ENCODE measurements around the gene NFKB1. TPM values are rescaled to one million over a fixed set of nuclear protein-coding genes. Genes with fewer than 3 reads are reported as not detected.
"Not testable (repeated sequence)": the region's sequence is repeated elsewhere in the genome, so short reads cannot be mapped to it uniquely, and the experiment has no call there.

The NFKB1 gene
- total RNA-seq, 1 donor = 35.0 TPM

DNA sequence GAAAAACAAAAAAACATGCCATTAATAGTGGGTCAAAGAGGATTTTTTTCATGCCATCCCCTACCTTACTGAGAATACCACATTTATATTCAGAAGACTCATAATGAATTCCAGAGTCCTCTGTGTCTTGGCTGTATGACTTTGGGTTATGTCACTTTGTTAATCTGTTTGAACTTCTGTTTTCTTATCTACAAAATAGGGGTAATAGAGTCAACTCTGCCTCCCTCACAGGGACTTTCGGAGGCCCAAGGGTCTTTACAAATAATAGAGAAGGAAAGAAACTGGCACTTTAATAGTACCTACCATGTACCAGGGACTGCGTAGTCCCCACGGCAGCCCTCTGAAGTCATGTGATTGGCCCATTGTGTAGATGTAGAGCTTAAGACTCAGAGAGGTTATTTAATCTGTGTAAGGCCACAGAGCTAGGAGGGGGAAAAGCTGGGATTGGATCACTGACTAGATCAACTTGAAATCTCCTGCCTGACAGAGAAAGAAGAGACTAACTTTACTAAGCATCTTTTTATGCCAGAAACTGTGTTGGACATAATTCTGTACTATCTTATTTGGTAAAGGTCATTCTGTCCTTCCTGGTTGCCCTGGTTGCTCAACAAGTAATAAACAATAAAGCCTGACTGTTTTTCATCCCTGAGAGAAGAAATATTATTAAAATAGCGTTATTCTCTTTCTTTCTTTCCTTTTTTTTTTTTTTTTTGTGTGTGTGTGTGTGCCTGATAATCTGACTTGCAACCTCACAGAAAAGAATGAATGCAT, 59.6 kb downstream of the NFKB1 start:
- peak in 1 of 3 donors; percentile 35 for DNase-seq (ENCODE audit: low read depth in 2 of 3, low spot score in 2 of 3)

DNA sequence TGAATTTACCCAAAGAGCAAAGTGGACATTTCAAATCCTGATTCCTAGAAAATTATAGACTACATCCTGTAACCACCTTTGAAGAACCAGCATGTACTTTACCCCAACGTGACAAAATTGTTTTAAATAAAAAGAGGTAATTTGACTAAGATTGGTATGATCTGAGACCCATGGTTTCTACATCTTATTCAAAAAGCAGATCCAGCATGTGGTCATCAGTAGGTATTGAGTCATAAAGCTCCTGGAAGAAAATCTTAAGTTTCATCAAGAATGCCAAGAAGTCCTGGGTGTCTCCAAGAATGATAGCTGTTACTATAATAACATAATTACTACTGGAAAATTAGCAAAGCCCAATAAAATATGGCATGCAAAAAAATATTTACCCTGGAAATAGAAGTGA, 61.8 kb downstream of the NFKB1 start:
- no peak for DNase-seq (ENCODE audit: low read depth in 2 of 3, low spot score in 2 of 3)

GRCh38 chr4:102564399-102565059, 63.4 kb downstream of the NFKB1 start:
- peak in 2 of 3 donors; percentile 19 to 47 for DNase-seq (ENCODE audit: low read depth in 2 of 3, low spot score in 2 of 3)

- no peak for DNase-seq (ENCODE audit: low read depth in 2 of 3, low spot score in 2 of 3)
Observed at GRCh38 chr4:102565696-102566095, 64.5 kb downstream of the NFKB1 start.

DNA sequence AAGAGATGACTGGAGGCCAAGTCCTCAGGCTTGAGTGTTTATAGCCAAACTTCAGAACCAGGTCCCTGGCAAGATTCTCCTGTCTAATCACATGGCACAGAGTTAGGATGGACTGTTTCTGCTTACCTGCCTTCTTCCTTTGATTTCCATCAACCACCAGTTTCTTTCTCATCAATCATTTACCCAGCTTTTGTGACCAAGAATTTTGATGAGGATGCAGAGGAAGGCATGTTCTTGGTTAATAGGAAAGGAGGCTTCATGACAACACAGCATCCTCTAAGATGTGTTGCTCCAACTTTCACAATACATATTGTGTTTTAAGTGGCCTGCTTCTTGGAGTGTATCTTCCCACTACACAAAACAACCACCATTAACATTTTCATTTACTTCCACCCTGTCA, 65.3 kb downstream of the NFKB1 start:
- DNase-seq (ENCODE audit: low read depth in 2 of 3, low spot score in 2 of 3) = no peak

DNA sequence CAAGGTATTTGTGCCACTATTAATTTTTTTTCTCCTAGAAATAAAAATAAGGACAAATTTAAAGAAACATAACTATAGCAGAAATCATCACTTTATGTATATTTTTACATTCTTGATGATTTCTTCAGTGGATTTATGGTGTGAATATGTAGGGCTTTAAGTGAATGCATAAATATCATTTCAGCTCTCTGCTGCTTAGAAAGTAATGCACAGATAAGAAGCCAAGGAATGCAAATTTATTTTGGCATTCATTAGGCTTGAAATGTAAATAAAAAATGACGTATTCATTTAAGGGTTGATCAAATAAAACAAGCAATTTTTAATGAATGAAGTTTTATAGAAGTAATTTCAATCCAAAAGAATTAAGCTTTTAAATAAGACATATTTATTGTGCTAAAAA, 66.3 kb downstream of the NFKB1 start:
- no peak for DNase-seq (ENCODE audit: low read depth in 2 of 3, low spot score in 2 of 3)

DNA sequence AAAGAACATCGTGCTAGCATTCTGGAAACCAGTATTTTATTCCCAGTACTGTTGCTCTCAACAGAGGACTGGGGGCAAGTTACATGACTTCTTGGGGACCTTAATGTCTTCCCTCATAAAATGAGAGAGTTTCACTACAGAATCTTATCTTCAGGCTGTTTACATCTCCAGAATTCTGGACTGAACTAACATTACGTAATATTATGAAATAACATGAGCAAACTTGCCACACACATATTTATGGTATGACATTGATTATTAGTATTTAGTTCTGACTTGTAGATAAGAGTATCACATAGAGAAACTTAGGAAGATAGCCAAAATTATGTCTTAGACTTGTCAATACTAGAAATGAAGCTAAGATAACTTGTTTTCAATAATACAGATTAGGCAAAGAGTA, 68.0 kb downstream of the NFKB1 start:
- no peak for DNase-seq (ENCODE audit: low read depth in 2 of 3, low spot score in 2 of 3)

- not testable (repeated sequence) for DNase-seq (ENCODE audit: low read depth in 2 of 3, low spot score in 2 of 3)
Observed at GRCh38 chr4:102570211-102570610, 69.1 kb downstream of the NFKB1 start.

GRCh38 chr4:102572452-102572851, 71.3 kb downstream of the NFKB1 start:
- no peak for DNase-seq (ENCODE audit: low read depth in 2 of 3, low spot score in 2 of 3)

GRCh38 chr4:102574317-102574716, 73.2 kb downstream of the NFKB1 start:
- DNase-seq (ENCODE audit: low read depth in 2 of 3, low spot score in 2 of 3) = no peak

GRCh38 chr4:102575369-102576129, 74.4 kb downstream of the NFKB1 start:
- DNase-seq (ENCODE audit: low read depth in 2 of 3, low spot score in 2 of 3) = no peak

GRCh38 chr4:102578270-102578669, 77.1 kb downstream of the NFKB1 start:
- DNase-seq (ENCODE audit: low read depth in 2 of 3, low spot score in 2 of 3) = no peak

DNA sequence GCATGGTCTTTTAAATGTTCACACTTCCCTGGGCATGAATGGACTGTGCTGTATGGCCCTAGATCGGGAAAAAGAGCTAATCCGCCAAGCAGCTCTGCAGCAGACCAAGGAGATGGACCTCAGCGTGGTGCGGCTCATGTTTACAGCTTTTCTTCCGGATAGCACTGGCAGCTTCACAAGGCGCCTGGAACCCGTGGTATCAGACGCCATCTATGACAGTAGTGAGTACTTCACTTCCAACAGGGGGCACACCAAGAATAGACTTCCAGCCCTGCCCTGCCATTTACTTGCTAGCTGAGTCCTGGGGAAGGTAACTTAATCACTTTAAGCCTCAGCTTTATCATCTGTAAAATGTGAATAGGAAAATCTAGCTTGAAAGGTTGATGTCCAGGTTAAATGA, 77.7 kb downstream of the NFKB1 start:
- no peak for DNase-seq (ENCODE audit: low read depth in 2 of 3, low spot score in 2 of 3)

- no peak for DNase-seq (ENCODE audit: low read depth in 2 of 3, low spot score in 2 of 3)
Observed at GRCh38 chr4:102579794-102580462, 78.8 kb downstream of the NFKB1 start.

DNA sequence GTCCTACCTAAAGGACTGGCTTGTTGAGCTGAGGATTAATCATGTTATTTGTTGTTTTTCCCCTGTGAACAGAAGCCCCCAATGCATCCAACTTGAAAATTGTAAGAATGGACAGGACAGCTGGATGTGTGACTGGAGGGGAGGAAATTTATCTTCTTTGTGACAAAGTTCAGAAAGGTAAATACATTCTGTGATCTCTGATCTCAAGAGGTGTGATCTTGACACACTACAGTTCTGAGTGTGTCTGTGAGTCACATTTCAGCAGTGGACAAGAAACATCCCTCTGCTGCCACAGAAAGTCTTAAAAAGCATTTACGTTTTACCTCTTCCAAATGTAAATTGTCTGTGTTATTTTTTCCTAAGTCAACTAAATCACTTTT, 79.3 kb downstream of the NFKB1 start:
- DNase-seq (ENCODE audit: low read depth in 2 of 3, low spot score in 2 of 3) = no peak

- no peak for DNase-seq (ENCODE audit: low read depth in 2 of 3, low spot score in 2 of 3)
Observed at GRCh38 chr4:102584091-102584490, 82.9 kb downstream of the NFKB1 start.

DNA sequence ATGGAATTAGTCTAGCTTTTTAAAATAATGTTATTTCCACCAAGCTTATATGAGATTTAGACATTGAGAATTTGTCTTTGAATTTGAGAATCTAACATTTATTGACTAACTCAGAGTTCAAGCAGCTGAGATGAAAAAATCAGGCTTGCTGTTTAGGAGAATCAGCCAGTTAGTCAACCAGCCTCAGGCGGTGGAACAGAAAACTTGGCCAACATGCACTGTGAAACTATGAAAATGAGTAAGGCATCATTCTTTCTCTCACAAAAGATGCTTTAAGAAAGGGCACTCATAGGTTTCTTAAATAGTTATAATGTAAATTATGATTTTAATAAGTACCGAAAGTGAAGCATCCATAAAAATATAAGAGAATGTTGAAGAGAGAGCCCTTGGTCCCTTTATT, 84.2 kb downstream of the NFKB1 start:
- DNase-seq (ENCODE audit: low read depth in 2 of 3, low spot score in 2 of 3) = no peak

DNA sequence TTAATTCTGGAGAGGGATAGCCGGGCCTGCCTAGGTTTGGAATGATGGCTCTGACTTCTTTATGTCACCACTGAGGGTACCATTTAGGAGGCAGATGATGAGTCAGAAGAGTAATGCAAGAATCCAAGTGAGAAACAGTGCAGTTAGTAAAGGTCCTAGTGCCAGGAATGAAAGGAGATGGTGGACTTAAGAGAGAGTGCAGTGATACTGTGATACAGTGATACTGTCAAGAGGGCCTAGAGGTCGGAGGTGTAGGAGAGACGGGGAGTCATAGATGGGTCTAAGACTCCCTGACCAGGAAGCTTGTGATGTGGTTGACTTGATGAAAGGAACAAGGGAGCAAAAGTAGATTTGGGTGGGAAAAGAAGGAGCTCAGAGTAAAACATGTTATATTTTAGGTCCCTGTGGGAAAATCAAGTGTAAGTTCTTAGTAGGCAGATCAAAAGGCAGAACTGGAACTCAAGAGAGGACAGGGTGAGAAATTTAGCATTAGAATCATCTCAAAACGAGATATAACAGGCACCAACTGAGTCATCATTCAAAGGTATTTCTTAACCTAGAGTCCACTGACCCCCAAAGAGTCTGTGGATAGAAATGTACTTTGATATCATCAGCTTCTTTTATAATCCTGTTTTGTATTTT, 85.0 kb downstream of the NFKB1 start:
- no peak for DNase-seq (ENCODE audit: low read depth in 2 of 3, low spot score in 2 of 3)

DNA sequence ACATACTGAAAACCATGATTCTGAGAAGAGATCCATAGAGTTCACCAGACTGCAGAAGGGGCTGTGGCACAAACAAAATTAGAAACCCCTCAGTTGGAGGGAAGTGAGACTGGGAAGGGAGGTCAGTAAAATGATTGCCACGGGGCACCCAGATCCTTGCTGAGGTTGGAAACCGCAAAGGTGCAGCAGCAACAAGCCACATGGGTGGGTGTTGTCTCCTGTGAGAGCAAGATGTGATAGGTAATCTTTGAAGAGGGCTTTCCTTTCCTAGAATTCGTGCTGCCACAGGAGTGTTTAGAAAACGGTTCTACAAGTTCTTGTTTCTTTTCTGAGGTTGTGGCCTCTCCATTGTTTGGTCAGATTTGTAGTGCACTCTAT, 85.5 kb downstream of the NFKB1 start:
- DNase-seq (ENCODE audit: low read depth in 2 of 3, low spot score in 2 of 3) = no peak

- no peak for DNase-seq (ENCODE audit: low read depth in 2 of 3, low spot score in 2 of 3)
Observed at GRCh38 chr4:102589743-102590142, 88.6 kb downstream of the NFKB1 start.

DNA sequence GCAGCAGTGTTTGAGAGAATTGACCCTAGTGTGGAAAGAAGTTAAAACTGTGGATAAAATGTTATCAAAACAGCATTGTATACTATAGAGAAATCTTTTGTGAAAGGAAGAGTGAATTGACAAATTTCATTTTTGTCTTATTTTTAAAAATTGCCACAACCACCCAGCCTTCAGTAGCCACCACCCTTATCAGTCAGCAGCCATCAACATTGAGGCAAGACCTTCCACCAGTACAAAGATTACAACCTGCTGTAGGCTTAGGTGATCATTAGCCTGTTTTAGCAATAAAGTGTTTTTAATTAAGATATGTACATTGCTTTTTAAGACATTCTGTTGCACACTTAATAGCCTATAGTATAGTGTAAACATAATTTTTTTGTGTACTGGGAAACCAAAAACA, 91.1 kb downstream of the NFKB1 start:
- DNase-seq (ENCODE audit: low read depth in 2 of 3, low spot score in 2 of 3) = no peak
